Measurements from ENCODE around the gene PRKAG2. TPM values are rescaled to one million over a fixed set of nuclear protein-coding genes. Genes with fewer than 3 reads are reported as not detected.

PRKAG2 gene
- total and polyA plus RNA-seq, 2 of the 8 experiments (the other 6 are each of a cell fraction or from before 2014, with no cell fraction given): 7.5 to 18.1 TPM

DNA sequence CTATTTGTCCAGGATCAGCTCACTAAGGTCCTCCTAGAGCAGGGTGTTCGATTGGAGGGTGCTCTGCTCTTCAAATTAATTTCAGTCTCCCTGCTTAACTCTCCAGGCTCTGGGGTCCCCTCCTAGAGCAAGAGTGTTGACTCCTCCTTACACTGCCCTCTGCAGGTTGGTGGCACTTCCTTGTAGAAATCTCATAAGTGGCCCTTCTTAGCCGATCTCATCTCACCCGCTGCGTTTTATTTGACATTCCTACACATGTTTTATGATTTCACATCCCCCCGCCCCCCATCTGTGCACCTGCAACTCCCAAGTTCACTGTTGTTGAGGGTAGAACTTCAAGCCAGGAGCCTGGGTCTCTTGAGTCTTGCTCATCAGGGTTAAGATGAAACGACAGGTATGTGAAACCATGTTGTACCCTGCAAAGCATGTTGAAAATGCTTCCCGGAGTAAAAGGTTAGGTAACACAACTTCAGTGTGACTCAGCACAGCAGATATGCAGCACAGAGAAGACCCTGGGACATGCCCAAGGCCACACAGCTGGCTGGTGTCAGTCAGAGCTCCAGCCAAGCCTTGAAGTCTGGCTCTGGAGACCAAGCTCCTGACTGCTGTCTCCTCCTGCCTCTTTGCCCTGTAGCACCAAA lies 171.2 kb downstream of the PRKAG2 start:
- no peak for TF ChIP-seq CHD2 (IDR thresholded peaks at IDR 0.05; ENCODE audit: low read length)
- 0 out of 2 replicates have a peak, but pooled peaks have one; percentile 0 for TF ChIP-seq TEAD4 (IDR thresholded peaks at IDR 0.05; ENCODE audit: low read depth, low read length)
- peak; percentile 67 to 73 for TF ChIP-seq RAD21 (IDR thresholded peaks at IDR 0.05 in 1 of 2, conservative IDR thresholded peaks at IDR 0.05 in 1 of 2; ENCODE audit: low read depth in 2 of 2, low read length in 2 of 2)
- no peak for TF ChIP-seq POLR2AphosphoS5 (IDR thresholded peaks at IDR 0.05; ENCODE audit: low read depth, low read length)
- no peak for TF ChIP-seq ATF3 (IDR thresholded peaks at IDR 0.05; ENCODE audit: insufficient read depth, low read depth, low read length)
- TF ChIP-seq, protein P1, sequence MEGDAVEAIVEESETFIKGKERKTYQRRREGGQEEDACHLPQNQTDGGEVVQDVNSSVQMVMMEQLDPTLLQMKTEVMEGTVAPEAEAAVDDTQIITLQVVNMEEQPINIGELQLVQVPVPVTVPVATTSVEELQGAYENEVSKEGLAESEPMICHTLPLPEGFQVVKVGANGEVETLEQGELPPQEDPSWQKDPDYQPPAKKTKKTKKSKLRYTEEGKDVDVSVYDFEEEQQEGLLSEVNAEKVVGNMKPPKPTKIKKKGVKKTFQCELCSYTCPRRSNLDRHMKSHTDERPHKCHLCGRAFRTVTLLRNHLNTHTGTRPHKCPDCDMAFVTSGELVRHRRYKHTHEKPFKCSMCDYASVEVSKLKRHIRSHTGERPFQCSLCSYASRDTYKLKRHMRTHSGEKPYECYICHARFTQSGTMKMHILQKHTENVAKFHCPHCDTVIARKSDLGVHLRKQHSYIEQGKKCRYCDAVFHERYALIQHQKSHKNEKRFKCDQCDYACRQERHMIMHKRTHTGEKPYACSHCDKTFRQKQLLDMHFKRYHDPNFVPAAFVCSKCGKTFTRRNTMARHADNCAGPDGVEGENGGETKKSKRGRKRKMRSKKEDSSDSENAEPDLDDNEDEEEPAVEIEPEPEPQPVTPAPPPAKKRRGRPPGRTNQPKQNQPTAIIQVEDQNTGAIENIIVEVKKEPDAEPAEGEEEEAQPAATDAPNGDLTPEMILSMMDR (IDR thresholded peaks at IDR 0.05; ENCODE audit: control extremely low read depth in 1 of 3, insufficient read depth in 1 of 3, low read depth in 1 of 3, low read length in 3 of 3): peak; percentile 51 to 74 (median 67)
- Histone ChIP-seq H3K27ac (ENCODE audit: low read depth, low read length) (no peak overlapping the region), H2AFZ (ENCODE audit: low read length) (peak overlapping the region; percentile 70; the same call in 1 of the 2 replicates), H3K79me1 (ENCODE audit: low read depth, low read length) (no peaks in the 10 kb centered on the region), H3K4me2 (ENCODE audit: insufficient read depth in 1 of 2, low read depth in 2 of 2, low read length in 2 of 2) (peak overlapping the region; percentile 23 to 45; a peak in 3 of 4 replicates), H3K23ac (ENCODE audit: insufficient read length) (no peak overlapping the region), H4K5ac (ENCODE audit: insufficient read length, low read depth, low read length) (no peak overlapping the region), H3K4ac (replicated peaks; ENCODE audit: insufficient read length, low read depth, low read length) (no peak overlapping the region), H3K14ac (ENCODE audit: insufficient read length) (no peak overlapping the region), H3K23me2 (ENCODE audit: low read depth, low read length) (no peaks in the 10 kb centered on the region; the same call in 1 of the 2 replicates), H4K8ac (ENCODE audit: extremely low read depth, insufficient read depth, low read length) (no peak overlapping the region), H3K36me3 (ENCODE audit: control insufficient read depth in 2 of 4, insufficient read depth in 4 of 4, low read length in 3 of 4) (no peaks in the 10 kb centered on the region; a peak in 1 of 8 replicates), H3K4me3 (ENCODE audit: extremely low read depth in 1 of 4, insufficient read depth in 2 of 4, low read depth in 3 of 4, low read length in 4 of 4) (no peak overlapping the region), H2BK120ac (replicated peaks; ENCODE audit: low read depth, low read length) (no peak overlapping the region), H2AK5ac (ENCODE audit: low read depth, low read length) (no peak overlapping the region), H2BK5ac (ENCODE audit: low read depth, low read length) (no peak overlapping the region; the same call in 1 of the 2 replicates), H4K20me1 (replicated peaks in 1 of 2; ENCODE audit: control insufficient read depth in 1 of 2, insufficient read depth in 2 of 2, low read length in 2 of 2) (peaks cover 0 to 4% of the 10 kb centered on the region in 2 experiments), H3K18ac (ENCODE audit: extremely low read depth, low read length) (no peak overlapping the region), H3K56ac (replicated peaks; ENCODE audit: insufficient read length, low read depth, low read length) (no peak overlapping the region), H2BK20ac (ENCODE audit: low read length) (no peak overlapping the region), H3K79me2 (ENCODE audit: control insufficient read depth in 1 of 2, insufficient read depth in 2 of 2, low read length in 2 of 2) (peaks cover 0 to 3% of the 10 kb centered on the region in 2 experiments; a peak in 1 of 4 replicates), H2BK12ac (ENCODE audit: low read depth, low read length) (no peak overlapping the region), H4K91ac (replicated peaks; ENCODE audit: insufficient read length, low read length) (no peak overlapping the region), H3K27me3 (replicated peaks in 1 of 4; ENCODE audit: control insufficient read depth in 3 of 4, extremely low read depth in 1 of 4, insufficient read depth in 3 of 4, low read length in 3 of 4) (no peaks in the 10 kb centered on the region; a peak in 3 of 7 replicates), H2BK15ac (ENCODE audit: low read length) (no peak overlapping the region), H3K9ac (replicated peaks in 1 of 4; ENCODE audit: extremely low read depth in 1 of 4, low read depth in 3 of 4, low read length in 3 of 4) (no peak overlapping the region), H3K9me3 (ENCODE audit: insufficient read depth in 2 of 2, low read depth in 1 of 2, low read length in 1 of 2) (no peaks in the 10 kb centered on the region), H3K4me1 (replicated peaks in 1 of 4; ENCODE audit: control insufficient read depth in 3 of 4, insufficient read depth in 4 of 4, low read length in 3 of 4) (peaks cover 0 to 3% (median under 1%) of the 10 kb centered on the region in 4 experiments; a peak in 3 of 7 replicates)
- ChIA-PET CTCF (ENCODE audit: partially characterized antibody) (interaction anchor here (0.6 to 4.4 kb wide), 30 partner anchors 9 to 256 kb away, joined by 3 to 43 read pairs (median 4); no protein-coding TSS in a partner anchor), POLR2A (ENCODE audit: partially characterized antibody) (no interaction called here)
- 64% methylated on average over 7 of the region's 7 CpGs; no CpG with 5 or more reads in 1 of the 2 experiments for WGBS, 2 experiments (ENCODE audit: extremely low coverage in 1 of 2, insufficient coverage in 1 of 2, insufficient read length in 1 of 2, insufficient replicate concordance in 2 of 2, low coverage in 1 of 2, low lambda C conversion rate in 2 of 2, missing lambda C conversion rate in 1 of 2)
- FAIRE-seq: peak; percentile 39
- DNase-seq (ENCODE audit: low read depth in 1 of 2, low spot score in 2 of 2): peak in 1 of 2 experiments; percentile 63

Data from H1 (cell line).